Measurements from ENCODE around the gene MTMR12. TPM values are rescaled to one million over a fixed set of nuclear protein-coding genes. Genes with fewer than 3 reads are reported as not detected.
A peak's percentile ranks its signal among the peaks of the same experiment; 100 is the strongest.

The MTMR12 gene
- total RNA-seq, 1 donor from 2014 or later: 20.4 TPM

DNA sequence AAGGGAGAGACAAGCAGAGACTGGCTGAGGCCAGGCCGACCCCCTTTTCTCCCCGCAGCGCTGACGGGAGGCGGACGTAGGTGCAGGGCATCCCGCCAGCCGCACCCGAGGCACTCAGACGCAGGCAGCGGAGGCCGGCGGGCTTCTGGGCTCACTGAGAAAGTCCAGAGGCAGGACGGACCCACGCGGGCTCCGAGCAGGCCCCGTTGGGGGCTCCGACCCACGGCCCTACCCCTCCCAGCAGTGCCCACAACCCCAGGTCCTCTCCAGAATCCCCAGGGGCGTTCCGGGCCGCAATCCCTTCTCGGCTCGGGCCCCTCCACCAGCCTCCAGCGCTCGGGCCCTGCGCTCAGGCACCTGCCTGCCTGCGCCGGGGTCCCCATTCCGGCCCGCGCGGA lies 543 bp downstream of the MTMR12 start:
- Mint-ChIP-seq H3K4me3 (ENCODE audit: unreplicated experiment) (peak overlapping the region; percentile 83), H3K27ac (ENCODE audit: unreplicated experiment) (peak overlapping the region; percentile 86), H3K36me3 (ENCODE audit: low read depth) (no peaks in the 10 kb centered on the region), H3K4me1 (ENCODE audit: low read depth) (peaks cover 32% of the 10 kb centered on the region), H3K27me3 (ENCODE audit: low read depth) (no peaks in the 10 kb centered on the region), H3K9me3 (ENCODE audit: low read depth) (no peaks in the 10 kb centered on the region)
- DNase-seq (ENCODE audit: low spot score): no peak
- TF ChIP-seq, protein P1, sequence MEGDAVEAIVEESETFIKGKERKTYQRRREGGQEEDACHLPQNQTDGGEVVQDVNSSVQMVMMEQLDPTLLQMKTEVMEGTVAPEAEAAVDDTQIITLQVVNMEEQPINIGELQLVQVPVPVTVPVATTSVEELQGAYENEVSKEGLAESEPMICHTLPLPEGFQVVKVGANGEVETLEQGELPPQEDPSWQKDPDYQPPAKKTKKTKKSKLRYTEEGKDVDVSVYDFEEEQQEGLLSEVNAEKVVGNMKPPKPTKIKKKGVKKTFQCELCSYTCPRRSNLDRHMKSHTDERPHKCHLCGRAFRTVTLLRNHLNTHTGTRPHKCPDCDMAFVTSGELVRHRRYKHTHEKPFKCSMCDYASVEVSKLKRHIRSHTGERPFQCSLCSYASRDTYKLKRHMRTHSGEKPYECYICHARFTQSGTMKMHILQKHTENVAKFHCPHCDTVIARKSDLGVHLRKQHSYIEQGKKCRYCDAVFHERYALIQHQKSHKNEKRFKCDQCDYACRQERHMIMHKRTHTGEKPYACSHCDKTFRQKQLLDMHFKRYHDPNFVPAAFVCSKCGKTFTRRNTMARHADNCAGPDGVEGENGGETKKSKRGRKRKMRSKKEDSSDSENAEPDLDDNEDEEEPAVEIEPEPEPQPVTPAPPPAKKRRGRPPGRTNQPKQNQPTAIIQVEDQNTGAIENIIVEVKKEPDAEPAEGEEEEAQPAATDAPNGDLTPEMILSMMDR (IDR thresholded peaks at IDR 0.05): no peak

- H3K4me1 Mint-ChIP-seq (ENCODE audit: low read depth): peaks cover 29% of the 10 kb centered on the region
- no peaks in the 10 kb centered on the region for H3K36me3 Mint-ChIP-seq (ENCODE audit: low read depth)
- no peaks in the 10 kb centered on the region for H3K9me3 Mint-ChIP-seq (ENCODE audit: low read depth)
- H3K4me3 Mint-ChIP-seq (ENCODE audit: unreplicated experiment): peak overlapping the region; percentile 83
- TF ChIP-seq, protein P1 (IDR thresholded peaks at IDR 0.05): no peak
- H3K27me3 Mint-ChIP-seq (ENCODE audit: low read depth): no peaks in the 10 kb centered on the region
- DNase-seq (ENCODE audit: low spot score): no peak
- H3K27ac Mint-ChIP-seq (ENCODE audit: unreplicated experiment): peak overlapping the region; percentile 86
Measured at GRCh38 chr5:32311404-32312196, 1.1 kb downstream of the MTMR12 start.

DNA sequence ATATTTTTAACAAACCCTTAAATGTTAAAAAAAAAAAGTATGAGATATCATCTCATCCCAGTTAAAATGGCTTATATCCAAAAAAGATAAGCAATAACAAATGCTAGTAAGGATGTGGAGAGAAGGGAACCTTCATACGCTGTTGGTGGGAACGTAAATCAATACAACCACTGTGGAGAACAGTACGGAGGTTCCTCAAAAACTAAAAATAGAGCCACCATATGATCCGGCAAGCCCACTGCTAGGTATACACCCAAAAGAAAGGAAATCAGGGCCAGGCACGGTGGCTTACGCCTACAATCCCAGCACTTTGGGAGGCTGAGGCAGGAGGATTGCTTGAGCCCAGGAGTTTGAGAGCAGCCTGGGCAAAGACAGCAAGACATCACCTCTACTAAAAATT lies 3.0 kb downstream of the MTMR12 start:
- Mint-ChIP-seq H3K27me3 (ENCODE audit: low read depth) (no peaks in the 10 kb centered on the region), H3K36me3 (ENCODE audit: low read depth) (no peaks in the 10 kb centered on the region), H3K4me3 (ENCODE audit: unreplicated experiment) (no peak overlapping the region), H3K27ac (ENCODE audit: unreplicated experiment) (no peak overlapping the region), H3K4me1 (ENCODE audit: low read depth) (peaks cover 30% of the 10 kb centered on the region), H3K9me3 (ENCODE audit: low read depth) (no peaks in the 10 kb centered on the region)
- no peak for DNase-seq (ENCODE audit: low spot score)
- TF ChIP-seq, protein P1 (IDR thresholded peaks at IDR 0.05): no peak

DNA sequence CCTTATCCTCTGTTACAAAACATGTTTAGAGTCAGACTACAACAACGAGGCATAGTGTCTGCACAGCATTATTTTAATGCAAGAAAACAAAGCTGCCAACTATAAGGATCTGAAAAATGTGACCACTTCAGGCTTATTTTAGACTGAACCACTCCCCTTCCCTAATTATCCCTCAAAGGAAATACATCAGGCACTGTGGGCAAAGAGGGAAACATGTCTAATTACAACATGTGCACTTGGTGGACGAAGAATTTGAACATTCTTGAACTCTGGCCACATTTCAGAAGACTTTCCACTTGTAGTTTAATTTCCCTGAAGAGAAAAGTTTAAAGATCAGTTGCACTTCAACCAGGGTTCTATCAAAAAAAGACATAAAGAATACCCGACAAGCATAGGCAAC lies 3.8 kb downstream of the MTMR12 start:
- H3K27ac Mint-ChIP-seq (ENCODE audit: unreplicated experiment): peak overlapping the region; percentile 42
- TF ChIP-seq, protein P1 (IDR thresholded peaks at IDR 0.05): no peak
- no peaks in the 10 kb centered on the region for H3K36me3 Mint-ChIP-seq (ENCODE audit: low read depth)
- DNase-seq (ENCODE audit: low spot score): no peak
- H3K4me3 Mint-ChIP-seq (ENCODE audit: unreplicated experiment): no peak overlapping the region
- H3K9me3 Mint-ChIP-seq (ENCODE audit: low read depth): no peaks in the 10 kb centered on the region
- no peaks in the 10 kb centered on the region for H3K27me3 Mint-ChIP-seq (ENCODE audit: low read depth)
- H3K4me1 Mint-ChIP-seq (ENCODE audit: low read depth): peaks cover 32% of the 10 kb centered on the region

GRCh38 chr5:32307769-32308194 lies 5.0 kb downstream of the MTMR12 start:
- no peaks in the 10 kb centered on the region for H3K9me3 Mint-ChIP-seq (ENCODE audit: low read depth)
- no peak for DNase-seq (ENCODE audit: low spot score)
- H3K27ac Mint-ChIP-seq (ENCODE audit: unreplicated experiment): no peak overlapping the region
- no peak overlapping the region for H3K4me3 Mint-ChIP-seq (ENCODE audit: unreplicated experiment)
- H3K4me1 Mint-ChIP-seq (ENCODE audit: low read depth): peaks cover 38% of the 10 kb centered on the region
- H3K27me3 Mint-ChIP-seq (ENCODE audit: low read depth): no peaks in the 10 kb centered on the region
- TF ChIP-seq, protein P1 (IDR thresholded peaks at IDR 0.05): no peak
- H3K36me3 Mint-ChIP-seq (ENCODE audit: low read depth): no peaks in the 10 kb centered on the region
